Suprapubic skin (tissue), 4 donors: Measurements from ENCODE around the gene IL18R1. TPM values are rescaled to one million over a fixed set of nuclear protein-coding genes. Genes with fewer than 3 reads are reported as not detected.

ENCODE experiments used
- DNase-seq, 2 donors: peaks; one replicate each; pipeline ENCODE4 v3.0.0-alpha.2; 2019; ENCODE audit warnings: low spot score in 2 of 2
- H3K27ac ChIP-seq: fragments of 200-600 bp; sonication (generic); one replicate; pipeline ENCODE4 v1.5.1; 2019
- H3K27me3 ChIP-seq: fragments of 200-600 bp; sonication (generic); one replicate; pipeline ENCODE4 v1.5.1; 2019
- H3K36me3 ChIP-seq: fragments of 200-600 bp; sonication (generic); one replicate; pipeline ENCODE4 v1.5.1; 2019
- H3K4me1 ChIP-seq: fragments of 200-600 bp; sonication (generic); one replicate; pipeline ENCODE4 v1.5.1; 2019
- H3K4me3 ChIP-seq: fragments of 200-600 bp; sonication (generic); one replicate; pipeline ENCODE4 v1.5.1; 2019; ENCODE audit warnings: mild to moderate bottlenecking
- H3K9me3 ChIP-seq: fragments of 200-600 bp; sonication (generic); one replicate; pipeline ENCODE4 v1.5.1; 2019
- EP300 ChIP-seq: sonication (generic); formaldehyde crosslinking; IDR thresholded peaks from one replicate; pipeline ENCODE4 v1.6.1; 2017; ENCODE audit warnings: antibody characterized with exemption
- POLR2A ChIP-seq, 2 donors: fragments of 450-650 bp; IDR thresholded peaks; one replicate each; pipeline ENCODE4 v1.6.1; 2017; ENCODE audit warnings: antibody characterized with exemption in 2 of 2, mild to moderate bottlenecking in 2 of 2, moderate library complexity in 2 of 2
- POLR2AphosphoS5 ChIP-seq, 3 donors: sonication (generic); formaldehyde crosslinking; IDR thresholded peaks; one replicate each; pipeline ENCODE4 v1.6.1; 2017; ENCODE audit warnings: antibody characterized with exemption in 3 of 3
- WGBS: methylation state at CpG from one replicate; pipeline ENCODE4 v1.1.5; 2018; 5-methylcytosine and 5-hydroxymethylcytosine counted together
- total RNA-seq, 4 donors: library from RNA; depleted of rRNA; stranded (reverse); fragments of >200 nt; gene quantifications; one replicate each; pipeline ENCODE4 v1.1.0, GENCODE V29; 2016
- TF ChIP-seq, protein P1 (sequence below), 2 donors: fragments of 200-600 bp in 1 of 2; fragments of 450-650 bp in 1 of 2; sonication (generic) in 1 of 2; IDR thresholded peaks; one replicate each; pipeline ENCODE4 v1.5.1; 2016 to 2019; ENCODE audit warnings: antibody characterized with exemption in 2 of 2, mild to moderate bottlenecking in 1 of 2, moderate library complexity in 1 of 2

IL18R1 gene, protein sequence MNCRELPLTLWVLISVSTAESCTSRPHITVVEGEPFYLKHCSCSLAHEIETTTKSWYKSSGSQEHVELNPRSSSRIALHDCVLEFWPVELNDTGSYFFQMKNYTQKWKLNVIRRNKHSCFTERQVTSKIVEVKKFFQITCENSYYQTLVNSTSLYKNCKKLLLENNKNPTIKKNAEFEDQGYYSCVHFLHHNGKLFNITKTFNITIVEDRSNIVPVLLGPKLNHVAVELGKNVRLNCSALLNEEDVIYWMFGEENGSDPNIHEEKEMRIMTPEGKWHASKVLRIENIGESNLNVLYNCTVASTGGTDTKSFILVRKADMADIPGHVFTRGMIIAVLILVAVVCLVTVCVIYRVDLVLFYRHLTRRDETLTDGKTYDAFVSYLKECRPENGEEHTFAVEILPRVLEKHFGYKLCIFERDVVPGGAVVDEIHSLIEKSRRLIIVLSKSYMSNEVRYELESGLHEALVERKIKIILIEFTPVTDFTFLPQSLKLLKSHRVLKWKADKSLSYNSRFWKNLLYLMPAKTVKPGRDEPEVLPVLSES
- total RNA-seq, result 1 to 10 TPM in 3 of 4 donors, under 1 TPM in 1; 0.89 to 7.2 (median 2.2) TPM

DNA sequence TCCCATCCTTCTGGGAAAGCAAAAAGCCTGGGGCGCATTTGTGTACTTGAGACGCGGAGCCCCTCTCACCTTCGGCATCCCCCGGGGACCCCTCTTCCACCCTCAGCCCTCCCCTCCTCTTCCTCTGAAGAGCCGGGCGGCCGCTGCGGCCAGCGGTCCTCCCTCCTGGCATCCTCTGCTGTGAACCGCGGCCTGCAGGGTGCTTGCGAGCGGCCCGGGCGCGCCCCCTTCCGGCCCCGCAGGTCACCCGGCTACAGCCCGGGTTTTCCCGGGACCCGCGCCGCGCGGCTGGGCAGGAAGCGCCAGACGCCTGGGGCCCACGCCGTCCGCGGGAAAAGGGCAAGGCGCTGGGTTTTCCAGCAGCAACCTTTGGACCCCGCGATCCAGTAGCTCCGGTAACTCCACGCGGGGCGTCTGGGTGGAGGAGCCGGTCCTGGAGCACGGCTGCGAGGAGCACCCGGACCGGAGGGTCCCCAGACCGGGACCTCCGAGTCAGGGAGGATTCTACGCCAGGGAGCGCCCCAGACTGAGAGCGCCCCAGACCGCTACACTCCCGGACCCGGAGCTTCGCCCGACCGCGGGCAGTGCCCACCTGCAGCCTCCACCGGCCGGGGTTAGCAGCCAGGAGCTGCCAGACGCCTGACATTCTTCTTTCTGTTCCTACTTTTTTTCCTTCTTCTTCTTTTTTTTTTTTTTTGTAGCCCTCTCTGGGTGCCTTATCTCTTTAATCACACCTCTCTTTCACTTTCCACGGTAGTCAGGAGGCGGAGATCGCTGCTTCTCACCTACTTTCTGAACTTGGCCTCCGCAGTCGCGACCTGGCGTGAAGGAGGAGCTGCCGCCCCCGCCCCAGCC lies at the start of gene IL18R1:
Gene IL18R1 (plus strand): TSS at position 271 of the 855 bp plus-strand sequence. CDS start 6,865 bp downstream, outside the sequence.
- Histone ChIP-seq H3K36me3 (no peaks in the 10 kb centered on the region), H3K9me3 (no peaks in the 10 kb centered on the region), H3K4me1 (peaks cover 18% of the 10 kb centered on the region), H3K27me3 (no peaks in the 10 kb centered on the region), H3K4me3 (peak within 1 kb of the TSS; percentile 78), H3K27ac (peak within 1 kb of the TSS; percentile 76)
- TF ChIP-seq POLR2AphosphoS5 (IDR thresholded peaks at IDR 0.05) (peak in 1 of 3 donors; percentile 29), EP300 (no peak), POLR2A (IDR thresholded peaks at IDR 0.05) (no peak)
- TF ChIP-seq, protein P1, sequence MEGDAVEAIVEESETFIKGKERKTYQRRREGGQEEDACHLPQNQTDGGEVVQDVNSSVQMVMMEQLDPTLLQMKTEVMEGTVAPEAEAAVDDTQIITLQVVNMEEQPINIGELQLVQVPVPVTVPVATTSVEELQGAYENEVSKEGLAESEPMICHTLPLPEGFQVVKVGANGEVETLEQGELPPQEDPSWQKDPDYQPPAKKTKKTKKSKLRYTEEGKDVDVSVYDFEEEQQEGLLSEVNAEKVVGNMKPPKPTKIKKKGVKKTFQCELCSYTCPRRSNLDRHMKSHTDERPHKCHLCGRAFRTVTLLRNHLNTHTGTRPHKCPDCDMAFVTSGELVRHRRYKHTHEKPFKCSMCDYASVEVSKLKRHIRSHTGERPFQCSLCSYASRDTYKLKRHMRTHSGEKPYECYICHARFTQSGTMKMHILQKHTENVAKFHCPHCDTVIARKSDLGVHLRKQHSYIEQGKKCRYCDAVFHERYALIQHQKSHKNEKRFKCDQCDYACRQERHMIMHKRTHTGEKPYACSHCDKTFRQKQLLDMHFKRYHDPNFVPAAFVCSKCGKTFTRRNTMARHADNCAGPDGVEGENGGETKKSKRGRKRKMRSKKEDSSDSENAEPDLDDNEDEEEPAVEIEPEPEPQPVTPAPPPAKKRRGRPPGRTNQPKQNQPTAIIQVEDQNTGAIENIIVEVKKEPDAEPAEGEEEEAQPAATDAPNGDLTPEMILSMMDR (IDR thresholded peaks at IDR 0.05), result peak; percentile 69 to 89
- 5% methylated on average over 30 of the region's 69 CpGs for WGBS
- peak; percentile 82 for DNase-seq

DNA sequence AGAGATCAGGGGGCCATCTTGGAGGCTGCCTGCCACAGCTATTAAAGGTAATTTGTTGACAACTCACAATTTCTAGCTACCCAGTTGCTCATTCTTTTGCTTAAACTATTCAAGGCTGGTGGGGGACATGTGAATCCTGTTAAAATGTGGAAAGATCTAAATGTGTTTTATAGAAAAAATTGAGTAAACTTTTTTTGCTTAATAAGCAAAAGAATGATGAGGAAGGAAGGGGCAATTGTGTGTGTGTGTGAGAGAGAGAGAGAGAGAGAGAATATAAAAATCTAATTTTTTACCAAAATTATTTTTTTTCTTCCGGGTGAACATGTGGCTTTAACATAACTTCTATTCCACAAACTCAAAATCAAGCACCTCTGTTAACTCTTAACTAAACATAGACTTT lies 49.5 kb upstream of the IL18R1 start:
- WGBS, result 75% methylated on average over 1 of the region's 1 CpG

DNA sequence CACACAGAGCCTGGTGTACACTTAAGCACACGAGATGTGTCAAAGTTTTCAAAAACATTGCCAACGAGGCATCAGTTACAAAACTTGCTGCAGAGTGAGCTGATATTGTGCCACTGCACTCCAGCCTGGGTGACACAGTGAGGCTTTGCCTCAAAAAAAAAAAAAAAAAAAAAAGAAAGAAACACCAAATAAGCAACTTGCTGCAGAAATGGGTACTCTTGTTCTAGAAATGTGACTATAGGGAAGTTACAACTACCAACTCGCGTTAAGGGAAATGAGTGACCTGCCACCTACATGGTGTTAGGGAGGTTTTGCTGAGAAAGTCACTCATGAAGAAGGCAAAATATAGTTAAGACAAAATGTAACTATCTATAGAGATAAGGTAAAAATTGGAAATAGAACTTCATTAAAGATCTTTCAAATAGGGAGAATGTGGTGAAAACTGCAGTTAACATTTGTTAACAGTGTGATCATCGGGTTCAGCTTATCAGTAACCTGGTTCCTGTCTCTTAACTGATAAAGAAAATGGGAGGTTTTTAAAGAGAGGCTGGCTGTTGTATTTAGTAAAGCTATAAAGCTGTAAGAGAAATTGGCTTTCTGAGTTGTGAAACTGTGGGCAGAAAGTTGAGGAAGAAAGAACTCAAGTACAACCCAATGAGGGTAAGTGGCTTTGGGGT lies 44.5 kb upstream of the IL18R1 start, which contains the start of gene IL1RL1:
Gene IL1RL1 (plus strand): TSS at position 600 of the 677 bp plus-strand sequence. CDS start 26,702 bp downstream, outside the sequence.
- Histone ChIP-seq H3K27me3 (peaks cover 7% of the 10 kb centered on the region), H3K36me3 (no peaks in the 10 kb centered on the region), H3K27ac (peak within 1 kb of the TSS; percentile 8), H3K4me3 (no peak within 1 kb of the TSS), H3K4me1 (no peaks in the 10 kb centered on the region), H3K9me3 (no peaks in the 10 kb centered on the region)
- WGBS, result 80% methylated on average over 5 of the region's 5 CpGs
- TF ChIP-seq EP300, result no peak
- TF ChIP-seq POLR2A (IDR thresholded peaks at IDR 0.05), result no peak
- TF ChIP-seq, protein P1 (IDR thresholded peaks at IDR 0.05), result no peak
- no peak for TF ChIP-seq POLR2AphosphoS5 (IDR thresholded peaks at IDR 0.05)
- no peak for DNase-seq

More for the DNA sequence above, 49.5 kb upstream of the IL18R1 start:
- no peak for DNase-seq
- TF ChIP-seq, protein P1 (IDR thresholded peaks at IDR 0.05), result no peak
- TF ChIP-seq POLR2A (IDR thresholded peaks at IDR 0.05), result no peak
- TF ChIP-seq EP300, result no peak
- no peak for TF ChIP-seq POLR2AphosphoS5 (IDR thresholded peaks at IDR 0.05)
- H3K4me1 ChIP-seq, result no peaks in the 10 kb centered on the region
- no peak overlapping the region for H3K4me3 ChIP-seq
- peaks cover 10% of the 10 kb centered on the region for H3K27me3 ChIP-seq
- H3K9me3 ChIP-seq, result no peaks in the 10 kb centered on the region
- H3K27ac ChIP-seq, result no peak overlapping the region
- H3K36me3 ChIP-seq, result no peaks in the 10 kb centered on the region

DNA sequence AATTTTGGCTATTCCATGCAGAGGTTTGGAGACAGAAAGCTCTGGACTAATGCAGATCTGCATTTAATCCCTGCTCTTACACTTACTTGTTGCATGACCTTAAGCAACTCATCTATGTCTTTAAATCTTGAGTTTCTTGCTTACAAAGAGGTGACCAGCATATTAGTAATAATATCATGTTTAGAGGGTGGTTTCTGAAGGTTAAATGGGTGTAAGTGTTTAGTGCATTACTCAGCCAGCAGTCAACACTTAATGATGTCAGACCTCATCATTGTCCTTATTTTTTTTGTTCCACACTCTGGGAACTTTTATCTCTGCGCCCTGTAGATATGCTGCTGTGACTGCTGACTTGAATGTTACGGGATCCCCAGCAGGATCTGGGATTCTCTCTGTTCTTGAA lies 42.6 kb upstream of the IL18R1 start:
- no peaks in the 10 kb centered on the region for H3K9me3 ChIP-seq
- peak overlapping the region; percentile 9 for H3K4me3 ChIP-seq
- peak overlapping the region; percentile 5 for H3K27ac ChIP-seq
- H3K4me1 ChIP-seq, result no peaks in the 10 kb centered on the region
- no peaks in the 10 kb centered on the region for H3K36me3 ChIP-seq
- no peak for TF ChIP-seq EP300
- TF ChIP-seq, protein P1 (IDR thresholded peaks at IDR 0.05), result no peak
- no peak for TF ChIP-seq POLR2AphosphoS5 (IDR thresholded peaks at IDR 0.05)
- TF ChIP-seq POLR2A (IDR thresholded peaks at IDR 0.05), result no peak
- no peak for DNase-seq
- H3K27me3 ChIP-seq, result peaks cover 7% of the 10 kb centered on the region
- 97% methylated on average over 2 of the region's 2 CpGs for WGBS
